OCI-LY7 (cell line): ENCODE results near the gene ABCA10.

Experiments used
- EZH2phosphoT487 ChIP-seq: fragments of 200-600 bp; sonication (generic); IDR thresholded peaks from 2 replicates; pipeline ENCODE4 v1.6.1; 2018; ENCODE audit warnings: low read depth, borderline replicate concordance, mild to moderate bottlenecking, mixed run types, antibody characterized with exemption, low read length, moderate library complexity, mixed read lengths
- TF ChIP-seq, protein P1 (sequence below): fragments of 200-600 bp; sonication (generic); conservative IDR thresholded peaks from 2 replicates; pipeline ENCODE4 v1.5.1; 2014; ENCODE audit warnings: mild to moderate bottlenecking, antibody characterized with exemption, low read length, moderate library complexity, mixed read lengths

- TF ChIP-seq, protein P1, sequence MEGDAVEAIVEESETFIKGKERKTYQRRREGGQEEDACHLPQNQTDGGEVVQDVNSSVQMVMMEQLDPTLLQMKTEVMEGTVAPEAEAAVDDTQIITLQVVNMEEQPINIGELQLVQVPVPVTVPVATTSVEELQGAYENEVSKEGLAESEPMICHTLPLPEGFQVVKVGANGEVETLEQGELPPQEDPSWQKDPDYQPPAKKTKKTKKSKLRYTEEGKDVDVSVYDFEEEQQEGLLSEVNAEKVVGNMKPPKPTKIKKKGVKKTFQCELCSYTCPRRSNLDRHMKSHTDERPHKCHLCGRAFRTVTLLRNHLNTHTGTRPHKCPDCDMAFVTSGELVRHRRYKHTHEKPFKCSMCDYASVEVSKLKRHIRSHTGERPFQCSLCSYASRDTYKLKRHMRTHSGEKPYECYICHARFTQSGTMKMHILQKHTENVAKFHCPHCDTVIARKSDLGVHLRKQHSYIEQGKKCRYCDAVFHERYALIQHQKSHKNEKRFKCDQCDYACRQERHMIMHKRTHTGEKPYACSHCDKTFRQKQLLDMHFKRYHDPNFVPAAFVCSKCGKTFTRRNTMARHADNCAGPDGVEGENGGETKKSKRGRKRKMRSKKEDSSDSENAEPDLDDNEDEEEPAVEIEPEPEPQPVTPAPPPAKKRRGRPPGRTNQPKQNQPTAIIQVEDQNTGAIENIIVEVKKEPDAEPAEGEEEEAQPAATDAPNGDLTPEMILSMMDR, result no peak
- TF ChIP-seq EZH2phosphoT487, result no peak
Measured at GRCh38 chr17:69267219-69267618, 38.6 kb upstream of the ABCA10 start.
